Adrenal gland (tissue), 12 donors: Measurements from ENCODE around the gene PLXNA4. TPM values are rescaled to one million over a fixed set of nuclear protein-coding genes. Genes with fewer than 3 reads are reported as not detected.

Experiments used
- DNase-seq, 7 donors: peaks; one replicate each; pipeline ENCODE4 v3.0.0-alpha.2; 2019 to 2020
- H3K27ac ChIP-seq, 5 donors: fragments of 200-600 bp; sonication (generic) in 4 of 5; 1 replicate in 3 of 5; 2 replicates in 2 of 5; pipeline versions ENCODE4 v1.5.1 to v1.8.0; 2016 to 2020; ENCODE audit warnings: mild to moderate bottlenecking in 1 of 5
- H3K27me3 ChIP-seq: fragments of 200-600 bp; 2 replicates; pipeline ENCODE4 v1.8.0; 2021
- H3K36me3 ChIP-seq, 2 donors: fragments of 200-600 bp; replicated peaks in 1 of 2; 1 replicate in 1 of 2; 2 replicates in 1 of 2; pipeline versions ENCODE4 v1.5.1 to v1.8.0; 2018 to 2022
- H3K4me1 ChIP-seq, 2 donors: fragments of 200-600 bp; replicated peaks in 1 of 2; 1 replicate in 1 of 2; 2 replicates in 1 of 2; pipeline versions ENCODE4 v1.5.1 to v1.8.0; 2018 to 2021
- H3K4me3 ChIP-seq, 4 donors: fragments of 200-600 bp; sonication (generic) in 3 of 4; one replicate each; pipeline ENCODE4 v1.5.1; 2016 to 2018
- H3K9me3 ChIP-seq, 3 donors: fragments of 200-600 bp; sonication (generic) in 1 of 3; replicated peaks in 1 of 3; 1 replicate in 2 of 3; 2 replicates in 1 of 3; pipeline versions ENCODE4 v1.5.1 to v1.8.0; 2016 to 2021
- POLR2A ChIP-seq, 2 donors: fragments of 450-650 bp; IDR thresholded peaks; one replicate each; pipeline ENCODE4 v1.6.1; 2017; ENCODE audit warnings: antibody characterized with exemption in 2 of 2, mild to moderate bottlenecking in 2 of 2, moderate library complexity in 1 of 2
- WGBS, 4 donors: extraction: QIAGEN DNeasy Blood & Tissue Kit in 2 of 4; methylation state at CpG; one replicate each; pipeline versions ENCODE4 v1.1.5 to v1.1.7; 2013 to 2017; 5-methylcytosine and 5-hydroxymethylcytosine counted together
- intact Hi-C, 2 donors: fragments of 100-400 bp; cut with DNase I; formaldehyde crosslinking; loops; one replicate each; pipeline versions ENCODE4 v1.14.1 to v1.15.0; 2022 to 2023
- polyA plus RNA-seq, 3 donors: library from polyadenylated mRNA; stranded (reverse); fragments of 200-250 nt in 2 of 3; fragments of 350-450 nt in 1 of 3; fragmentation: Illumina TruSeq in 1 of 3; extraction: RNeasy Lipid Tissue Mini Kit (QIAGEN cat#74804) in 1 of 3; gene quantifications; one replicate each; pipeline ENCODE4 v1.2.3, GENCODE V29; 2013 to 2014
- total RNA-seq, 9 donors: library from RNA; depleted of rRNA in 4 of 9; stranded (reverse); fragments of >200 nt in 4 of 9; fragments of 120-200 nt in 1 of 9; fragmentation: NEBNext Ultra II Directional in 1 of 9; extraction: Animal tissue kit (Norgen Biotek cat#: 25700) in 1 of 9; gene quantifications; one replicate each; pipeline versions ENCODE4 v1.1.0 to v1.2.4, GENCODE V29; 2013 to 2023
- TF ChIP-seq, protein P1 (sequence below), 6 experiments: fragments of 450-650 bp in 4 of 6; fragments of 200-600 bp in 2 of 6; sonication (generic) in 1 of 6; IDR thresholded peaks; 1 replicate in 5 of 6; 2 replicates in 1 of 6; pipeline versions ENCODE4 v1.5.1 to v1.8.0; 2016 to 2021; ENCODE audit warnings: antibody characterized with exemption in 6 of 6, mild to moderate bottlenecking in 2 of 6, moderate library complexity in 1 of 6
- donor health status: healthy with polysubstance abuse.
- donor health status: Bipolar disorder and iron deficiency.
- donor health status: DM: yes; HTN: yes; CAD: no.
- donor health status: DM: no; HTN: no; CAD: no.
- donor health status: DM: no; HTN: no; CAD: no.
- donor health status: DM: yes; HTN: yes; CAD: no.

PLXNA4 gene
- total and polyA plus RNA-seq, 12 donors = 0.99 to 10.7 (median 3.6) TPM

GRCh38 chr7:132083537-132084123 is 492.6 kb downstream of the PLXNA4 start:
- no peak overlapping the region for H3K27ac ChIP-seq
- H3K4me1 ChIP-seq = no peaks in the 10 kb centered on the region
- no peaks in the 10 kb centered on the region for H3K9me3 ChIP-seq
- DNase-seq = no peak
- no peak for TF ChIP-seq POLR2A (IDR thresholded peaks at IDR 0.05)
- TF ChIP-seq, protein P1, sequence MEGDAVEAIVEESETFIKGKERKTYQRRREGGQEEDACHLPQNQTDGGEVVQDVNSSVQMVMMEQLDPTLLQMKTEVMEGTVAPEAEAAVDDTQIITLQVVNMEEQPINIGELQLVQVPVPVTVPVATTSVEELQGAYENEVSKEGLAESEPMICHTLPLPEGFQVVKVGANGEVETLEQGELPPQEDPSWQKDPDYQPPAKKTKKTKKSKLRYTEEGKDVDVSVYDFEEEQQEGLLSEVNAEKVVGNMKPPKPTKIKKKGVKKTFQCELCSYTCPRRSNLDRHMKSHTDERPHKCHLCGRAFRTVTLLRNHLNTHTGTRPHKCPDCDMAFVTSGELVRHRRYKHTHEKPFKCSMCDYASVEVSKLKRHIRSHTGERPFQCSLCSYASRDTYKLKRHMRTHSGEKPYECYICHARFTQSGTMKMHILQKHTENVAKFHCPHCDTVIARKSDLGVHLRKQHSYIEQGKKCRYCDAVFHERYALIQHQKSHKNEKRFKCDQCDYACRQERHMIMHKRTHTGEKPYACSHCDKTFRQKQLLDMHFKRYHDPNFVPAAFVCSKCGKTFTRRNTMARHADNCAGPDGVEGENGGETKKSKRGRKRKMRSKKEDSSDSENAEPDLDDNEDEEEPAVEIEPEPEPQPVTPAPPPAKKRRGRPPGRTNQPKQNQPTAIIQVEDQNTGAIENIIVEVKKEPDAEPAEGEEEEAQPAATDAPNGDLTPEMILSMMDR (IDR thresholded peaks at IDR 0.05) = no peak
- intact Hi-C loops = no loop called here
- H3K27me3 ChIP-seq = no peaks in the 10 kb centered on the region
- H3K36me3 ChIP-seq = no peaks in the 10 kb centered on the region
- no peak overlapping the region for H3K4me3 ChIP-seq
- WGBS, 4 donors = 81 to 90% (median 85%) methylated on average over 8 of the region's 8 CpGs

DNA sequence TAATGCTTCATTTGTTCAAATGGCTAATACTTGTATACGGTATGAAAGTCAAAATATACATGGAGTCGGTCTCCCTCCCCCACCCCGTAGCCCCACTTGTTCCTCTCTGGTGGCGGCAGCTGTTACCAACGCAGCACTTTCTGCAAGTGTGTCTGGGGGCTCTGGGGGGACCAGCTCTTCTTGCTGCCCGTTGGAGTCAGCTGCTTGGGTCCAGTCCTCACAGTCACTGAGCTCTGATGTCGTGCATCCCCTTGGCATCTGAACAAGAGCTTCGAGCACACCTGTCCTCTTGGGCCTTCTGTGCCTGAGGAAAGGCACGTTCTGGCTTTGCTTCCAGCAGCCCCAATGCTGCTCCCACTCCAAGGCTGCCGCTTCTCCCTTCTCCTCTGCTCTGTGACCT is 493.1 kb downstream of the PLXNA4 start:
- Histone ChIP-seq H3K4me3 (no peak overlapping the region), H3K27ac (no peak overlapping the region), H3K36me3 (no peaks in the 10 kb centered on the region), H3K27me3 (no peaks in the 10 kb centered on the region), H3K4me1 (no peaks in the 10 kb centered on the region), H3K9me3 (no peaks in the 10 kb centered on the region)
- DNase-seq = no peak
- WGBS, 4 donors = 82 to 89% (median 84%) methylated on average over 10 of the region's 10 CpGs
- no peak for TF ChIP-seq POLR2A (IDR thresholded peaks at IDR 0.05)
- TF ChIP-seq, protein P1 (IDR thresholded peaks at IDR 0.05) = no peak
- intact Hi-C loops = no loop called here

DNA sequence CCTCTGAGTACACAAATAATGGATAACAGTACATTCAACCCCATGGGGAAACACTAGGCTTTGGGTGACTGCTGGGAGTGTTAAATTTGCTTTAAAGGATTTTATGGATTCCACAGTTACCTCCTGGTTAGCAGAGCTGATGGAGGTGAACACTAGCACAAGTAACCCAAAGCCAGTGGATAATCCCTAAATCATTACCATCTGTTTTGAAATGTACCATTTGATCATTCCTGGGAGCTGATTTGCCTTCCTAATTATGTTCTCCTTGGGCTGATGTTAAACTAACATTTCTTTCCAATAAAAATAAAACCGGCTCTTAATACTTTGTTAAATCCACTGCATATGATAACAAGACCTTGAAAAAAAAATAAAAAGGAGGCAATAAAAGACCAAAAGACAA is 493.9 kb downstream of the PLXNA4 start:
- no peak overlapping the region for H3K4me3 ChIP-seq
- H3K9me3 ChIP-seq = no peaks in the 10 kb centered on the region
- TF ChIP-seq, protein P1 (IDR thresholded peaks at IDR 0.05) = no peak
- no peak for TF ChIP-seq POLR2A (IDR thresholded peaks at IDR 0.05)
- DNase-seq = no peak
- H3K27ac ChIP-seq = no peak overlapping the region
- 40 to 64% (median 56%) methylated on average over 1 of the region's 1 CpG for WGBS, 4 donors
- H3K27me3 ChIP-seq = no peaks in the 10 kb centered on the region
- no peaks in the 10 kb centered on the region for H3K36me3 ChIP-seq
- intact Hi-C loops = no loop called here
- no peaks in the 10 kb centered on the region for H3K4me1 ChIP-seq

GRCh38 chr7:132081686-132082085 is 494.6 kb downstream of the PLXNA4 start:
- Histone ChIP-seq H3K27me3 (peaks cover 3% of the 10 kb centered on the region), H3K4me1 (no peaks in the 10 kb centered on the region), H3K9me3 (no peaks in the 10 kb centered on the region), H3K4me3 (no peak overlapping the region), H3K27ac (no peak overlapping the region), H3K36me3 (no peaks in the 10 kb centered on the region)
- no peak for DNase-seq
- 90 to 97% (median 92%) methylated on average over 2 of the region's 2 CpGs for WGBS, 4 donors
- TF ChIP-seq POLR2A (IDR thresholded peaks at IDR 0.05) = no peak
- TF ChIP-seq, protein P1 (IDR thresholded peaks at IDR 0.05) = no peak
- intact Hi-C loops = no loop called here
